ENCODE data around the gene RAB8B.
"Not testable (repeated sequence)": the region's sequence is repeated elsewhere in the genome, so short reads cannot be mapped to it uniquely, and the experiment has no call there.

RAB8B gene

DNA sequence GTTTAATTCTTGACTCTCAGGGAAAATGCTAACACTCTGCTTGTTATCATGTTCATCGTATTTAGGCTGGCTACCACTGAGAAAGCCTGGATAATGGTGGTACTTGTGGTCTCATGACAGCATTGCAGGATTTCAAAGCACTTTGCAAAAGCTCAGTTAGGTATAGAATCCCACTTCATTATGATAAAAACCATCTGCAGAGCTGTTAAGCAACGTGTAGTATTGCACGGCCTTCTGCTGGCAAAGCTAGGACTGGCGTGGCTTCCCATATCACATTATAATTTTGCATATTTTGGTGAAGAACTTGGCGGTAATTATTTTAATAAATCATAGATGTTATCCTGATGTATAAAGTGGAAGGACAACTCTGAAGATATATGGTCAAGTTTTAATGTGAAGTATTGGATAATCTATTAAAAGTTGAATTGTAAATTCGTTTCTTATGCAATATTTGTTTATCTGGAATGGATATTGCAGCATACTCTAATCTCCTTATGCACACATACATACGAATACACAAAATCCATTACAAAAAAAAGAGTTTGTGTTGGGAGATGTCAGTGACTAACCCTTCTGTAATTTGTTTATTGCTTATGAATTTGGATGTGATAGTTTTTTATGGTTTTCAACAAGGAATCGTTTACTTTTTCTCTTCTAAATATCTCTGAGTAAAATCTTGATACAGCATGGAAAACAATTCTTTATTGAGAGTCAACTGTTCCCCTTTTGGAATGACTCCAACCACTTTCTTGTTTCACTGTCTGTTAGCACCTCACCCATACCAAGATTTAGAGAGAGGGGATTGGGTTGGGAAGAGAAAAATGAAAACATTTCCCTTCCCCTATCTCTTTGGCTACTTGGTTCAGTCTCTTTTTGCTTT, 9.2 kb downstream of the RAB8B start:
- TF ChIP-seq, protein P1, sequence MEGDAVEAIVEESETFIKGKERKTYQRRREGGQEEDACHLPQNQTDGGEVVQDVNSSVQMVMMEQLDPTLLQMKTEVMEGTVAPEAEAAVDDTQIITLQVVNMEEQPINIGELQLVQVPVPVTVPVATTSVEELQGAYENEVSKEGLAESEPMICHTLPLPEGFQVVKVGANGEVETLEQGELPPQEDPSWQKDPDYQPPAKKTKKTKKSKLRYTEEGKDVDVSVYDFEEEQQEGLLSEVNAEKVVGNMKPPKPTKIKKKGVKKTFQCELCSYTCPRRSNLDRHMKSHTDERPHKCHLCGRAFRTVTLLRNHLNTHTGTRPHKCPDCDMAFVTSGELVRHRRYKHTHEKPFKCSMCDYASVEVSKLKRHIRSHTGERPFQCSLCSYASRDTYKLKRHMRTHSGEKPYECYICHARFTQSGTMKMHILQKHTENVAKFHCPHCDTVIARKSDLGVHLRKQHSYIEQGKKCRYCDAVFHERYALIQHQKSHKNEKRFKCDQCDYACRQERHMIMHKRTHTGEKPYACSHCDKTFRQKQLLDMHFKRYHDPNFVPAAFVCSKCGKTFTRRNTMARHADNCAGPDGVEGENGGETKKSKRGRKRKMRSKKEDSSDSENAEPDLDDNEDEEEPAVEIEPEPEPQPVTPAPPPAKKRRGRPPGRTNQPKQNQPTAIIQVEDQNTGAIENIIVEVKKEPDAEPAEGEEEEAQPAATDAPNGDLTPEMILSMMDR (IDR thresholded peaks at IDR 0.05), result no peak
- TF ChIP-seq ZFX (IDR thresholded peaks at IDR 0.05; ENCODE audit: borderline replicate concordance), result no peak
- H3K27ac ChIP-seq, result no peak overlapping the region

DNA sequence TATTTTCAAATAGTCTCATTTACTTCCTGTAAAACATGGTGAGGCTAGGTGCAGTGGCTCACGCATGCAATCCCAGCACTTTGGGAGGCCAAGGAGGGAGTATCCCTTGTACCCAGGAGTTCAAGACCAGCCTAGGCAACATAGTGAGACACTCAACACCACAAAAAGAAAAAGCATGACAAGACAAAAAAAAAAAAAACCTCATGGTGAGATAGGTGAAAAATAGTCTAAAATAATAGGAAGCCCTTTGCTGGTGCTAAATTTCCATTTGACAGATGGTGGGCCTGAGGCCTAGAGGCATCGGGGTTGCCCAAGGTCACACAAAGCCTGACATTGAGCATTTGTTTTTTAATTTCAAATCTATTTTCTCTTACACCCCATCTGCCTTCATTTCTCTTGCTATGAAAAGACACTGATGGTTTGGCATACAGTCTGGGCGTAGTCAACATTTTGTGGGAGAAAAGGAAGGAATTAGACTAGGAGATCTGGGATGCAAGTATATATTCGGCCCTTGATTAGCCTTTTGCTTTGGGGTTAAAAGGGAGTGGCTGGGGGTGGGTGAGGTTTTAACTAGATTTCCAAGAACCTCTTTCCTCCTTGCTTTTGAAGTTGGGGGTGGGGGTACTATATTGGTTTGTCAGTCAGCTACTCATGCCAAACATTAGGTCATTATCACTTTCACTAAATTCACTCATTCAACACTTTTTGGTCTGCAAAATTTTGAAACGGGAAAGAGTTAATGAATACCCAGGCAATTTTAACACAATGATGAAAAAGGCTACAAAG, 11.3 kb downstream of the RAB8B start:
- TF ChIP-seq ZFX (IDR thresholded peaks at IDR 0.05; ENCODE audit: borderline replicate concordance), result no peak
- TF ChIP-seq, protein P1 (IDR thresholded peaks at IDR 0.05), result no peak
- no peak overlapping the region for H3K27ac ChIP-seq

DNA sequence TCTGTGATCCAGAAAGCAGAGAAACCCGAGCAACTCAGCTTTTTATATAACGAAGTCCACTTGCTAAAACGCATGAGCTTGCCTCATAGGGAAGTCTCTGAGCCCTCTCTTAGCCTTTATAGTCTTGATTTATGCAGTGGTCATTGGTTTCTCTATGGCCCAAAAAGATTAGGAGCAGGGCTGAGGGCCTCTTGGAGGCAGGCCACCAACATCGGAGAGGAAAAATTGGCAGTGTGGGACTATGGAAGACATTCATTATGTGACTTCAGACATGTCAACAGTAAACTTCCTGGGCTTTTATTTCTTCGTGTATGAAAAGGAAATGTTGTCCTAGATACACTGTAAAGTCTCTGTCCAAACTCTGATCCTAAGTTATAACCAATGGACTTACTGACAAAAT, 13.5 kb downstream of the RAB8B start:
- no peak overlapping the region for H3K27ac ChIP-seq
- no peak for TF ChIP-seq ZFX (IDR thresholded peaks at IDR 0.05; ENCODE audit: borderline replicate concordance)
- TF ChIP-seq, protein P1 (IDR thresholded peaks at IDR 0.05), result no peak

DNA sequence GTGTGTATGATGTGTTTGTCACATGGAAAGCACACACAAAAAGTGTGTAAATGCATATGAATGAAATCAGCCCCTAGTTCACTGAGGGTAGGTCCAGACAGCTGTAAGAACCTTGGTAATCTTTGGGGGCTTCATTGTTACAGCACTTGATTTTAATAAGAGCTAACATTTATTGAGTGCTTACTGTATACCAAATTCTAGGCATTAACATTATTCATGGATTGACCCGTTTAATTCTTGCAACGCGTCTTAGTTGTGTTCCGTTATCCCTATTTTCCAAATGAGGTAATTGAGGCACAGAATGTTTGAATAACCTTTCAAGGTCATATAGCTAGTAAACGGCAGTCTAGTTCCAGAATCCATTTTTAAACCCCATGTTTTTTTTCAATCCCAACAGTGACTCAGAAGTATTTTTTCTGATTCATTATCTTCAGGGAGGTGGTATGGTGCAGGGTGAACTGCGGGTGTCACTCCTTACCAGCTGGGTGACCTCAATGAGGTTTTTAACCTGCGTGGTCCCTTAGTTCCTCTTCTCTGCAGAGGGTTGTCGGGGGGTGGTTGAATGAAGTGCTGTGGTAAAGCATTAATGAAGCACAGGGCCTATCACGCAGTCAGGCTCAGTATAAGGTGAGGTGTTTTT, 14.2 kb downstream of the RAB8B start:
- H3K27ac ChIP-seq, result no peak overlapping the region
- no peak for TF ChIP-seq ZFX (IDR thresholded peaks at IDR 0.05; ENCODE audit: borderline replicate concordance)
- TF ChIP-seq, protein P1 (IDR thresholded peaks at IDR 0.05), result no peak

DNA sequence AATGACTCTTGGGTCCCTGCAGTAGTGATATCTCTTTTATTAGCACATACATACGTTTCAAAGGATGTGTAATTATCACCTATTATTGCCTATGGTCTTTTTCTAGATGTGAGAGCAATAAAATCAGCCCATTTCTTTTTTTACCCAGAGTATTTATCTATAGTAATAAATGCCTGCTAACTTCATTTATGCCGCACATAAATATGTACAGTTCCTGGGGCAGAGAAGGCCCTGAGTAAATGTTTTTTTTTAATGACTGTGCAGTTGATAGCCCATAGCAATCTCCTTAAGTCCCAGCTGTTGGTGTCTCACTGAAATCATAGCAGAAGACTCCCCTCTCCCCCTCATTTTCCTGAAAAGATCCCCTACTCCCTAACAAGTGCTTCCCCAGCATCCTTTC, 16.7 kb downstream of the RAB8B start:
- H3K27ac ChIP-seq, result no peak overlapping the region

DNA sequence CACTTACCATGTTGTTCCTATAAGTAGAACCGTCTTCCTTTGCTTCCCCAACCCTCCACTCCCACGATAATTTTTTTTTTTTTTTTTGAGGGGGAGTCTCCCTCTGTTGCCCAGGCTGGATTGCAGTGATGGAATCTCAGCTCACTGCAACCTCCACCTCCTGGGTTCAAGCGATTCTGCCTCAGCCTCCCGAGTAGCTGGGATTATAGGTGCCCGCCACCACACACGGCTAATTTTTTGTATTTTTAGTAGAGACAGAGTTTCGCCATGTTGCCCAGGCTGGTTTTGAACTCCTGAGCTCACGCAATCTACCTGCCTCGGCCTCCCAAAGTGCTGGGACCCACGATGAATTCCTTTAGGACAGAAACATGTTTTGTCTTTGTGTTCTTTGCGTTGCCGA, 19.4 kb downstream of the RAB8B start:
- H3K27ac ChIP-seq, result not testable (repeated sequence)

More for the DNA sequence above, 16.7 kb downstream of the RAB8B start:
- TF ChIP-seq, protein P1 (IDR thresholded peaks at IDR 0.05), result no peak
- TF ChIP-seq ZFX (IDR thresholded peaks at IDR 0.05; ENCODE audit: borderline replicate concordance), result no peak

DNA sequence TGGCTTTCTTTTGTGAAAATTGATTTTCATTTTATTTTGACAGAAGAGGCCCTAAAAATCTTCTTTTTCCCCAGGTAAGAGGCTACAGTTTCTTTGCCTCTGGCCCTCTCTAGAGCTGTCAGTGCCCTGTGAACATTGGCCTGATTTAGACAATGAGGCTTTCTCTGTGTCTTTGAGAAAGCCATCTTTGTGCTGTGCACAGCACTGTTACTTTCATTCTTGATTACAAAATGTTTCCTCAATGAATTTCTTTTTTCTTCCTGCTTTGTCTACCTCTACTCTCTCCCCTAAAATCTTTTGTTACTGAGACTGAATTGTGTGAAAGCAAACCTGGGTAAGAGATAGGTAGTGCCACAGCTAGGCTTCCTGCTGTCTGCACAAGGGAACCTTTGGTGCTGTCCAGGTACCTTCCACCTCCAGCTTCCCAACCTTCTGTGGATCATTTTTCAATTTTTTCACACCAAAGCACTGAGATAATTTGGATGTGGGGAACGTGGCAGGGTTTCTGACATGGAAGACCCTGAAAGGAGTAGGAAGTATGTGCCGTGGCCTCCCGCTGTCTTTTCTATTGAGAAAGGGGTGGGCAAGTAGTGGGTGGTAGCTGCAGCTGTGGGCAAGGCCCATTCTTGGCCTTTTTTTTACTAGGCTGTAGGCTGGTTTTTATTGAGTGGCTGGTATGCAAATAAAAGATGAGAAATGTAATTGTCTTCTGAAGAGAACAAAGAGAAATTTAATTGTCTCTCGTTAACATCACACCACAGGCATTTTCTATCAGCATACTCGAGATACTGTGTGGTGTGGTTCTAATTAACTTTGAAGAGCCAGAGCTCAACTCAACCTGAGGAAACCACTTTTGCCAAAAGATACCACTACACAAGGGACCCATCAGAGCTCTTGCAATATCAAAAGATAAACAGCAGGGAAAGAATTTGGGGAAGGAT, 21.0 kb downstream of the RAB8B start:
- TF ChIP-seq, protein P1 (IDR thresholded peaks at IDR 0.05), result no peak
- no peak for TF ChIP-seq ZFX (IDR thresholded peaks at IDR 0.05; ENCODE audit: borderline replicate concordance)
- no peak overlapping the region for H3K27ac ChIP-seq

Data from 22Rv1 (cell line).